Suprapubic skin (tissue), 4 donors: Measurements from ENCODE around the gene ANKRD33. TPM values are rescaled to one million over a fixed set of nuclear protein-coding genes. Genes with fewer than 3 reads are reported as not detected.

ENCODE experiments used
- DNase-seq, 2 donors: peaks; one replicate each; pipeline ENCODE4 v3.0.0-alpha.2; 2019; ENCODE audit warnings: low spot score in 2 of 2
- H3K27ac ChIP-seq: fragments of 200-600 bp; sonication (generic); one replicate; pipeline ENCODE4 v1.5.1; 2019
- H3K27me3 ChIP-seq: fragments of 200-600 bp; sonication (generic); one replicate; pipeline ENCODE4 v1.5.1; 2019
- H3K36me3 ChIP-seq: fragments of 200-600 bp; sonication (generic); one replicate; pipeline ENCODE4 v1.5.1; 2019
- H3K4me1 ChIP-seq: fragments of 200-600 bp; sonication (generic); one replicate; pipeline ENCODE4 v1.5.1; 2019
- H3K4me3 ChIP-seq: fragments of 200-600 bp; sonication (generic); one replicate; pipeline ENCODE4 v1.5.1; 2019; ENCODE audit warnings: mild to moderate bottlenecking
- H3K9me3 ChIP-seq: fragments of 200-600 bp; sonication (generic); one replicate; pipeline ENCODE4 v1.5.1; 2019
- CTCF ChIP-seq, 2 donors: fragments of 200-600 bp in 1 of 2; fragments of 450-650 bp in 1 of 2; sonication (generic) in 1 of 2; IDR thresholded peaks; one replicate each; pipeline ENCODE4 v1.5.1; 2016 to 2019; ENCODE audit warnings: antibody characterized with exemption in 2 of 2, mild to moderate bottlenecking in 1 of 2, moderate library complexity in 1 of 2
- EP300 ChIP-seq: sonication (generic); formaldehyde crosslinking; IDR thresholded peaks from one replicate; pipeline ENCODE4 v1.6.1; 2017; ENCODE audit warnings: antibody characterized with exemption
- POLR2A ChIP-seq, 2 donors: fragments of 450-650 bp; IDR thresholded peaks; one replicate each; pipeline ENCODE4 v1.6.1; 2017; ENCODE audit warnings: antibody characterized with exemption in 2 of 2, mild to moderate bottlenecking in 2 of 2, moderate library complexity in 2 of 2
- POLR2AphosphoS5 ChIP-seq, 3 donors: sonication (generic); formaldehyde crosslinking; IDR thresholded peaks; one replicate each; pipeline ENCODE4 v1.6.1; 2017; ENCODE audit warnings: antibody characterized with exemption in 3 of 3
- WGBS: methylation state at CpG from one replicate; pipeline ENCODE4 v1.1.5; 2018; 5-methylcytosine and 5-hydroxymethylcytosine counted together
- total RNA-seq, 4 donors: library from RNA; depleted of rRNA; stranded (reverse); fragments of >200 nt; gene quantifications; one replicate each; pipeline ENCODE4 v1.1.0, GENCODE V29; 2016

ANKRD33 gene
- total RNA-seq, 4 donors from 2014 or later: not detected

GRCh38 chr12:51926064-51926632 is 38.2 kb downstream of the ANKRD33 start:
- no peaks in the 10 kb centered on the region for H3K9me3 ChIP-seq
- peaks cover 37% of the 10 kb centered on the region for H3K4me1 ChIP-seq
- no peaks in the 10 kb centered on the region for H3K36me3 ChIP-seq
- no peak overlapping the region for H3K27ac ChIP-seq
- WGBS: 64% methylated on average over 8 of the region's 8 CpGs
- H3K27me3 ChIP-seq: no peaks in the 10 kb centered on the region
- TF ChIP-seq CTCF (IDR thresholded peaks at IDR 0.05) (no peak), EP300 (no peak), POLR2A (IDR thresholded peaks at IDR 0.05) (no peak), POLR2AphosphoS5 (IDR thresholded peaks at IDR 0.05) (no peak)
- DNase-seq: peak in 1 of 2 donors; percentile 46
- H3K4me3 ChIP-seq: no peak overlapping the region

GRCh38 chr12:51926718-51927117 is 38.8 kb downstream of the ANKRD33 start:
- Histone ChIP-seq H3K4me3 (no peak overlapping the region), H3K4me1 (peaks cover 37% of the 10 kb centered on the region), H3K27me3 (no peaks in the 10 kb centered on the region), H3K27ac (no peak overlapping the region), H3K9me3 (no peaks in the 10 kb centered on the region), H3K36me3 (no peaks in the 10 kb centered on the region)
- DNase-seq: peak in 1 of 2 donors; percentile 73
- WGBS: 77% methylated on average over 2 of the region's 2 CpGs
- no peak for TF ChIP-seq EP300
- no peak for TF ChIP-seq POLR2A (IDR thresholded peaks at IDR 0.05)
- TF ChIP-seq POLR2AphosphoS5 (IDR thresholded peaks at IDR 0.05): no peak
- peak; percentile 55 to 75 for TF ChIP-seq CTCF (IDR thresholded peaks at IDR 0.05)

GRCh38 chr12:51932218-51933076 is 44.5 kb downstream of the ANKRD33 start:
- H3K4me1 ChIP-seq: peaks cover 4% of the 10 kb centered on the region
- H3K9me3 ChIP-seq: no peaks in the 10 kb centered on the region
- no peak overlapping the region for H3K4me3 ChIP-seq
- no peaks in the 10 kb centered on the region for H3K36me3 ChIP-seq
- 56% methylated on average over 5 of the region's 5 CpGs for WGBS
- H3K27me3 ChIP-seq: no peaks in the 10 kb centered on the region
- TF ChIP-seq CTCF (IDR thresholded peaks at IDR 0.05) (no peak), POLR2AphosphoS5 (IDR thresholded peaks at IDR 0.05) (no peak), EP300 (no peak), POLR2A (IDR thresholded peaks at IDR 0.05) (no peak)
- no peak overlapping the region for H3K27ac ChIP-seq
- DNase-seq: no peak

- WGBS: 90% methylated on average over 4 of the region's 4 CpGs
Observed at GRCh38 chr12:51934080-51934479, 46.2 kb downstream of the ANKRD33 start.

More at GRCh38 chr12:51934080-51934479, 46.2 kb downstream of the ANKRD33 start:
- no peaks in the 10 kb centered on the region for H3K9me3 ChIP-seq
- no peaks in the 10 kb centered on the region for H3K27me3 ChIP-seq
- TF ChIP-seq EP300 (no peak), CTCF (IDR thresholded peaks at IDR 0.05) (no peak), POLR2A (IDR thresholded peaks at IDR 0.05) (no peak), POLR2AphosphoS5 (IDR thresholded peaks at IDR 0.05) (no peak)
- no peak overlapping the region for H3K4me3 ChIP-seq
- no peak for DNase-seq
- no peak overlapping the region for H3K27ac ChIP-seq
- H3K36me3 ChIP-seq: no peaks in the 10 kb centered on the region
- H3K4me1 ChIP-seq: peaks cover 13% of the 10 kb centered on the region
